Measurements from ENCODE around the gene ZNF182. TPM values are rescaled to one million over a fixed set of nuclear protein-coding genes. Genes with fewer than 3 reads are reported as not detected.
"Not testable (repeated sequence)": the region's sequence is repeated elsewhere in the genome, so short reads cannot be mapped to it uniquely, and the experiment has no call there.

Gene ZNF182
- total and polyA plus RNA-seq, 9 of the 15 experiments (the other 6 are each of a cell fraction or from before 2014, with no cell fraction given), result 0.59 to 5.0 (median 3.9) TPM

- H3K27ac ChIP-seq (ENCODE audit: extremely low read depth, low read depth, low read length), result no peak overlapping the region
- no TSS peak for BruUV-seq (replicated peaks)
- ATAC-seq, result peak; percentile 89
- peak; percentile 61 for FAIRE-seq
- no peak overlapping the region for H3K4me2 ChIP-seq (ENCODE audit: insufficient read depth, low read length)
- H3K9me1 ChIP-seq (ENCODE audit: control insufficient read depth, insufficient read depth, low read length), result no peaks in the 10 kb centered on the region
- H3K36me3 ChIP-seq (ENCODE audit: control insufficient read depth, insufficient read depth, low read length), result no peaks in the 10 kb centered on the region
- 15% methylated on average over 4 of the region's 4 CpGs for WGBS (ENCODE audit: insufficient coverage, low coverage, missing lambda C conversion rate)
- H3K79me2 ChIP-seq (ENCODE audit: control insufficient read depth, insufficient read depth, low read length), result no peaks in the 10 kb centered on the region
- no peak overlapping the region for H3K4me3 ChIP-seq
- ChIA-PET POLR2A (no interaction called here), CTCF (ENCODE audit: low intra/inter-chr PET ratio) (no interaction called here)
- TF ChIP-seq ESRRA (IDR thresholded peaks at IDR 0.05; ENCODE audit: borderline replicate concordance, low read depth) (peak; percentile 81), TEAD2 (tag; IDR thresholded peaks at IDR 0.05) (no peak), RAD21 (CRISPR knock-in tag; conservative IDR thresholded peaks at IDR 0.05 in 1 of 2, IDR thresholded peaks at IDR 0.05 in 1 of 2) (0 out of 4 replicates have a peak, but pooled peaks of 1 of the 2 experiments have one; percentile 7), TFAM (CRISPR knock-in tag; conservative IDR thresholded peaks at IDR 0.05) (no peak), CREB3L1 (IDR thresholded peaks at IDR 0.05; ENCODE audit: borderline replicate concordance, low read depth) (no peak), CTCF (IDR thresholded peaks at IDR 0.05 in 2 of 3, conservative IDR thresholded peaks at IDR 0.05 in 1 of 3; ENCODE audit: insufficient read depth in 2 of 3, low read depth in 1 of 3, low read length in 3 of 3) (peak; percentile 50 to 64 (median 55)), U2AF2 (optimal IDR thresholded peaks at IDR 0.05; ENCODE audit: low read depth, low read length) (no peak)
- peak in 2 of 4 experiments; percentile 11 to 41 for DNase-seq (ENCODE audit: extremely low read depth in 1 of 4, low spot score in 3 of 4)
- H3K9ac ChIP-seq (ENCODE audit: insufficient read depth in 1 of 2, low read depth in 2 of 2, low read length in 2 of 2), result no peak overlapping the region
- in situ Hi-C loops (cut with MboI) (no loop called here), intact Hi-C loops (cut with micrococcal nuclease) (loop anchor here (2.0 kb wide), 1 partner anchor 66 kb away; no protein-coding TSS in a partner anchor)
- no peaks in the 10 kb centered on the region for H4K20me1 ChIP-seq (replicated peaks; ENCODE audit: control insufficient read depth, insufficient read depth, low read length)
- H2AFZ ChIP-seq (ENCODE audit: low read depth, low read length), result peak overlapping the region; percentile 50; the same call in 1 of the 2 replicates
- H3K27me3 ChIP-seq (ENCODE audit: control insufficient read depth in 2 of 2, insufficient read depth in 2 of 2, low read length in 2 of 2), result peaks cover 0 to 8% of the 10 kb centered on the region in 2 experiments; a peak in 2 of 5 replicates
- H3K9me3 ChIP-seq (replicated peaks; ENCODE audit: control insufficient read depth, insufficient read depth, low read depth, low read length), result no peaks in the 10 kb centered on the region
- no peaks in the 10 kb centered on the region; a peak in 2 of 5 replicates for H3K4me1 ChIP-seq (replicated peaks in 1 of 2; ENCODE audit: control insufficient read depth in 2 of 2, insufficient read depth in 2 of 2, low read length in 2 of 2)
These were observed 44.9 kb downstream of the ZNF182 start for GRCh38 chrX:47958761-47959342.

DNA sequence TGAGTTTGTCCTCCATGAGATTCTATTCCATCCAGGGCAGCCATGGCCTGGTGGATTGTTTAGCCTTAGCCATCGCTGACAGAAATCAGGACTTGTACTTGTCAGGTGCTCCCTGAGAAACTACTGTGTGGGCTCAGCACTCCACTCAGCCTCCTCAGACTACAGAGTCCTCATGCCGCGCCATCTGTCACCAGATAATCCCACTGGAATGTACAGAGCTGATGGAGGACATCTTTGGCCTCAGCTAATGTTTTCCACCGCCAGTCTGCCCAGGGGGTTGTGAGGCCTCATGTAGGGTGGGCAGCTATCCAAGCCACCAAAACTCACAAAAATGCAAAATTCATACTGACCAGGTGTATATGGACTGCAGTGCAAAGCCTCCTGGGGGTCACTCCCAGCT is 45.6 kb downstream of the ZNF182 start:
- H2AFZ ChIP-seq (ENCODE audit: low read depth, low read length); H3K4me3 ChIP-seq; POLR2A ChIA-PET; in situ Hi-C loops (cut with MboI); H3K9ac ChIP-seq (ENCODE audit: insufficient read depth in 1 of 2, low read depth in 2 of 2, low read length in 2 of 2); H3K36me3 ChIP-seq (ENCODE audit: control insufficient read depth, insufficient read depth, low read length); H3K4me1 ChIP-seq (replicated peaks in 1 of 2; ENCODE audit: control insufficient read depth in 2 of 2, insufficient read depth in 2 of 2, low read length in 2 of 2); H3K27ac ChIP-seq (ENCODE audit: extremely low read depth, low read depth, low read length); FAIRE-seq; DNase-seq (ENCODE audit: extremely low read depth in 1 of 4, low spot score in 3 of 4); CTCF ChIA-PET (ENCODE audit: low intra/inter-chr PET ratio); BruUV-seq (replicated peaks); ATAC-seq; H4K20me1 ChIP-seq (replicated peaks; ENCODE audit: control insufficient read depth, insufficient read depth, low read length); H3K4me2 ChIP-seq (ENCODE audit: insufficient read depth, low read length); H3K79me2 ChIP-seq (ENCODE audit: control insufficient read depth, insufficient read depth, low read length); H3K9me3 ChIP-seq (replicated peaks; ENCODE audit: control insufficient read depth, insufficient read depth, low read depth, low read length); H3K9me1 ChIP-seq (ENCODE audit: control insufficient read depth, insufficient read depth, low read length); H3K27me3 ChIP-seq (ENCODE audit: control insufficient read depth in 2 of 2, insufficient read depth in 2 of 2, low read length in 2 of 2): not testable (repeated sequence)
- 37% methylated on average over 3 of the region's 4 CpGs for WGBS (ENCODE audit: insufficient coverage, low coverage, missing lambda C conversion rate)
- intact Hi-C loops (cut with micrococcal nuclease), result loop anchor here (2.0 kb wide), 1 partner anchor 67 kb away; no protein-coding TSS in a partner anchor

Data from K562 (cell line).